GM08714 (cell line): ENCODE results near the gene PDLIM5.
"Not testable (repeated sequence)": the region's sequence is repeated elsewhere in the genome, so short reads cannot be mapped to it uniquely, and the experiment has no call there.

ENCODE experiments used
- H3K4me3 ChIP-seq: fragments of 200-500 bp; sonication (Bioruptor generic); 2 replicates; pipeline ENCODE4 v1.5.1; 2014; ENCODE audit warnings: mild to moderate bottlenecking, low read length, inconsistent platforms
- ZNF274 ChIP-seq: IDR thresholded peaks from 2 replicates; pipeline ENCODE4 v1.6.1; 2012; ENCODE audit warnings: mild to moderate bottlenecking, low read depth, low read length

The PDLIM5 gene

DNA sequence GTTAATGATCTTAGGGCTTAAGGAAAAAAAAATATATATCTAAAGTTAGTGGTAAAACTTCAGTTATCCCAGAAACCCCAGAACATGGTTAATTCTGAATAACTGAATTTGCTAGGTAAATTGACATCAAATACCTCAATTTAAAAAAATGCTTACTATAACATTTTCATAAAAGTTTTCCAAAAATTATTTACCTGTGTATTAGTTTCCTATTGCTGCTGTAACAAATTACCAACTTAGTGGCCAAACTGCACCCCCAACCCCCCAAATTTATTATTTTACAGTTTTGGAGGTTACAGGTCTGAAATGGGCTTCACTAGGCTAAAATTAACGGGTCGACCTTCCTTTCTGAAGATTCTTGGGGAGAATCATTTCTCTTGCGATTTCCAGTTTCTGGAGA, 95.2 kb downstream of the PDLIM5 start:
- H3K4me3 ChIP-seq, result no peak overlapping the region
- no peak for TF ChIP-seq ZNF274

DNA sequence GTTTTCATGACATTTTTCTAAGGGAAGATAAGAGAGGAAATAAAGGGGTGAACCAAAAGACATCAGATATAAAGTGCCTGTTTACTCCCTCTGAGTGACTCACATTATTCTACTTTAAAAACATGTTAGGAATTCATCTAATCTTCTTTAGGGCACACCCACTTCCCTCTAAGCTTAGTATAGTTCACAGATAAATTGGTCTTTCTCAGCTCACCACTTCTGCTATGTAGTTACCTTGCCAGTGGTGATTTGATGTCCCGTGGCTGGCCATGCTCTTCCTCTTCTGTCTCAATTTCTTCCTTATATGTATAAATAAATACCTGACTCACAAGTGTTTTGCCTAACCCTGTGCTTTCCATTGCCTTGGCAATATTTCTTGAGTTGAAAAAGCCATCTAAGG, 96.8 kb downstream of the PDLIM5 start:
- TF ChIP-seq ZNF274, result no peak
- H3K4me3 ChIP-seq, result no peak overlapping the region

- no peak overlapping the region for H3K4me3 ChIP-seq
- TF ChIP-seq ZNF274, result no peak
Observed at GRCh38 chr4:94550352-94550751, 98.6 kb downstream of the PDLIM5 start.

DNA sequence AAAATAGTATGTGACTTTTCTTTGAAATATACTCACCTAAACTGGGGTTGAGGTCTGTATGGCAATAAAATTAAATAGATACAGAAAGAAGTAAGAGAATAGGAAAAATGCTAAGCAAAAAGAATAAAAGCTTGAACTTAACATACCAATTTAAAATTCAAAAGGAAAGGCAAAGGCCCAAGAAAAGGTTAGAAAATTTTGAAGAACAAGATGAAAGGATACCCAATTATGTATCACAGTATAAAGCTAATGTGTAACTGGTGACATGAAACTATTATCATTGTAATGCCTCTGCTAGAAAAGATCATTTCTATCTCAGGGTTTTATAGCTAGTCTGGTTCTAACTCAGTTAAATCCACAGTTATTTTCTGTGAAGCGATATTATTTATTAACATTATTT, 99.1 kb downstream of the PDLIM5 start:
- TF ChIP-seq ZNF274, result no peak
- H3K4me3 ChIP-seq, result no peak overlapping the region

DNA sequence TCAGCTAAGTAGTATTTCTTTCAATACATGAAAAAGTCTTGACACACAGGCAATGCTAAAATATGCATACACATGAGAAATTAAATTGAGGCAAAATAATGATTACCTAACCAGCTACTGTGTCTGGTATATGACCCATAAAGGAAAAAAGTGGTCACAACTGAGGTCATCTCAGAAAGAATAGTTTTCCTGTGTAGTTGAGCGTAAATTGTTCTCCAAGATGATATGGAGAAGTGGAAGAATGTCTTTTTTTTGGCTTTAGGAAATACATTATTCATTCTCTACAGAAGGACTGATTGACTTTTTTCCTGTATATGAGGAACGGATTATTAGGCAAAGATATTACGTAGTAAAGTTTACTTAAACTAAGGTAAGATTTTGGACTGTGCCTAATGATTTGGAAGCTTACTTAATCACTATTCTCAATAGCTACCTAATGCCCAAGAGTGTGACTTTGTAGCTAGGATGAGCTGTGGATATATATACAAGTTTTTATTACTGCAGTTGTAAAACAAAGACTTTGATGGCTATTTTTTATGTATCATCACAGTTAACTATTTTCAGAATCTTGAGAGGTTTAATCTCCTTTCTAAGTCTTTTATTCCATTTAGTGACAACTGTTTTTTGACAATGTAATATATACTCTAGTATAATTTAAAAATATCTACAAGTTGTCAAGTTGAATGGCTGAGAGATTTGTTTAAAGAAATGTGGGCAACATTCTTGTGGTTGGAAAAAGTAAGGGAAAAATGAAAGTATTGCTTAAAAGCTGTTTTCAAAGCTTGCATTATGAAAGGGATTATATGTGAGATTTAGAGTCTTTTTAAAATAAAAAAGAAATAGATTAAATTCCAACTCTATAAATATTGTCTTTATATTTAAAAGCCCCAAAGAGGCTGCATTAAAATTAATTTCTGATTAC, 100.2 kb downstream of the PDLIM5 start:
- TF ChIP-seq ZNF274, result no peak
- no peak overlapping the region for H3K4me3 ChIP-seq

DNA sequence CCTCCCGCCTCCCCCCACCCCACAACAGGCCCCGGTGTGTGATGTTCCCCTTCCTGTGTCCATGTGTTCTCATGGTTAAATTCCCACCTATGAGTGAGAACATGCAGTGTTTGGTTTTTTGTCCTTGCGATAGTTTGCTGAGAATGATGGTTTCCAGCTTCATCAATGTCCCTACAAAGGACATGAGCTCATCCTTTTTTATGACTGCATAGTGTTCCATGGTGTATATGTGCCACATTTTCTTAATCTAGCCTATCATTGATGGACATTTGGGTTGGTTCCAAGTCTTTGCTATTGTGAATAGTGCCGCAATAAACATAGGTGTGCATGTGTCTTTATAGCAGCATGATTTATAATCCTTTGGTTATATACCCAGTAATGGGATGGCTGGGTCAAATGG, 104.3 kb downstream of the PDLIM5 start:
- not testable (repeated sequence) for H3K4me3 ChIP-seq

DNA sequence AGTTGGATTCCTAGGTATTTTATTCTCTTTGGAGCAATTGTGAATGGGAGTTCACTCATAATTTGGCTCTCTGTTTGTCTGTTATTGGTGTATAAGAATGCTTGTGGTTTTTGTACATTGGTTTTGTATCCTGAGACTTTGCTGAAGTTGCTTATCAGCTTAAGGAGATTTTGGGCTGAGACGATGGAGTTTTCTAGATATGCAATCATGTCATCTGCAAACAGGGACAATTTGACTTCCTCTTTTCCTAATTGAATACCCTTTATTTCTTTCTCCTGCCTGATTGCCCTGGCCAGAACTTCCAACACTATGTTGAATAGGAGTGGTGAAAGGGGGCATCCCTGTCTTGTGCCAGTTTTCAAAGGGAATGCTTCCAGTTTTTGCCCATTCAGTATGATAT, 105.9 kb downstream of the PDLIM5 start:
- H3K4me3 ChIP-seq, result not testable (repeated sequence)

DNA sequence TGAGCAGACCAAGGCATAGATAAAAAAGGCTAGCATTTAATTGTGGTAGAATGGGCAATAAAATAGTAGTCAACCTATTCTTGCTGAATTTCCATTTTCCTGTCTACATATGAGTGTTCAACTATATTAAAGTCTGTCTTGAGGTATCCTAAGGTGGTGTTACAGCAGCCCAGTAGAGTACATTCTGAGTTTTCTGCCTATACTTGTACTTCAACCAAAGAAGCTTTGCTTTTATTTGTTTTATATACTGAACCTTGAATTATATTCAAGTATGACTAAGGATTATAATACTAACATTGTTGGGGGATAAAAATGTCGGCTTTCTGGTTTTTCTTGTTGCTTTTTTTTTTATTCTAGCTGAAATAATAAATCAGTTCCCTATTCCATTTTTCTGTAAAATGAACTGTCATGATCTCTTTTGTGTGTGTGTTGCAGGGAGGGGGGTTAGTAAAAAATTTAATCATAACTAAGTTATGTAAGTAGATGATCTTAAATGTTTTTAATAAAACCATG, 106.7 kb downstream of the PDLIM5 start:
- no peak overlapping the region for H3K4me3 ChIP-seq
- TF ChIP-seq ZNF274, result no peak

DNA sequence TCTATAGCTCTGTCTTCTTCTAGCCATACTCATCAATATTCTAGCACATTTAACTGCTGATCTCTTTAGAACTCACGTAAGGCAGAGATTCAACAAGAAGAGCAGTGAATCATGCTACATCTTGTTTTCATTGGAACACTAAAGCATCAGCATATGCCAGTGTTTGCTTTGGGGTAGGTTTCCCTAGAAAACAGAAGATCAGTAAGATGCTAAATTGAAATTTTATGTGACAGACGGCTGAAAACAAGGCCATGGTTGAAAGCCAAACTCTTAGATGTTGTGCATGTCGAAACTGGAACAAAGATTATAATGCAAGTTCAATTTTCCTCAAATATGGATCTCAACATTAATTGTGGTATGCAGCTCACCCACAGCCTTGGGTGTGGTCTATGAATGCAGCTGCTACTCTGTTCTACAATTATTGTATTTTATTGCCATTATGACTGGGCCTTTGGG, 107.6 kb downstream of the PDLIM5 start:
- H3K4me3 ChIP-seq, result no peak overlapping the region
- TF ChIP-seq ZNF274, result no peak

- no peak for TF ChIP-seq ZNF274
- H3K4me3 ChIP-seq, result no peak overlapping the region
Observed at GRCh38 chr4:94561249-94562024, 109.7 kb downstream of the PDLIM5 start.

GRCh38 chr4:94562285-94562684, 110.5 kb downstream of the PDLIM5 start:
- H3K4me3 ChIP-seq, result no peak overlapping the region
- no peak for TF ChIP-seq ZNF274

GRCh38 chr4:94564252-94564651, 112.5 kb downstream of the PDLIM5 start:
- no peak for TF ChIP-seq ZNF274
- no peak overlapping the region for H3K4me3 ChIP-seq

DNA sequence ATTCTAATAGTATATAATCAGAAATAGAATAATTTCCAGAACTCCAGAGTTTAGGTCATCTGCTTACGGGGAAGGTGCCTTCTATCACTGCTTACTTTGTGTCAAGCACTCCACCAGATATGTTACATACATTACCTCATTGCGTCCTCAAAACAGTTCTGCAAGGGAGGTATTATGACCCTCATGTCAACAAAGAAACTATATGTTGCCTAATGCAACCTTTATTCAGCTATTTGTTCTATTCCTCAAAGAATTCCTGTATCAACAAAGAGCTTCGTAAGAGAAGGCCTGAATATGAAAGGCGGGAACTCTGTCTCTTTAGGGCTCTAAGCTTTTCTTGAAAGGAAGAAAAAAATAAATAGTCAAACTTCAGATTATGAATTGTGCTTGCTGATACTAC, 114.7 kb downstream of the PDLIM5 start:
- TF ChIP-seq ZNF274, result no peak
- no peak overlapping the region for H3K4me3 ChIP-seq

DNA sequence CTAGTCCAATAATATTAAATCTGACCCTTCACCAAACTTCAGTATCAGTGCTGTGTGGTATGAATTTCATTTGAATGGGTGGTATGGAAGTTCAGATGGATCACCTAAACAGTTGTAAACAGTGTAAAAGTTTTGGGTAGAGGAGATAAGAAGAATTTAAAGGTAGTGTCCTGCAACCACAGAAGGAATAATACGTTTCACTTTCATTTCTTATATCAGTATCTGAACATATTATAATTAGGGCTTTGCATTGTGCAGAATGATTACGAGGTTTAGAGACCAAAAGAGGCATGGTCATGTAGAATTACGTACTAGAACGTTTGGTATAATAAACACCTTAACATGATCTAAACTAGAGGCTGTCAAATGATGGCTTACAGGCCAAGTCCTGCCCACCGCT, 116.1 kb downstream of the PDLIM5 start:
- no peak for TF ChIP-seq ZNF274
- H3K4me3 ChIP-seq, result no peak overlapping the region

DNA sequence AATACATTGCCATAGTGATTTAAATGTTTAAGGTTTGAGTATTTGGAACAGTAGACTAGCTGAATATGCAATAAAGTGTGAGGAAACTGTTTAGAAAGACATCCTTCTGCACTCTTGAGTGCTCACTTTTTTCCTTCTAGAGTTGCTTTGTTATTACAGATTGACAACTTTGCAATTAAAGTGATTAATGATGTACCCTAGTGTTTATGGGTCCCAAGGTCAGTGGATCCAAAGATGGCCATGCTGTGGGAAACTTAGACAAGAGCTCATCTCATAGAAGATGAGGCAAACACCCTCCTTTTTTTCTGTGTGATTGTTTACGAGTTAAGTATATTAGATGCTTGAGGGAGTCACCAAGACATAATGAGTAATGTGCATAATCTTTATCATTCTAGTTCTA, 118.8 kb downstream of the PDLIM5 start:
- no peak overlapping the region for H3K4me3 ChIP-seq
- TF ChIP-seq ZNF274, result no peak
